ENCODE results near the gene DUSP6. TPM values are rescaled to one million over a fixed set of nuclear protein-coding genes. Genes with fewer than 3 reads are reported as not detected.

Gene DUSP6
- total and polyA plus RNA-seq, 8 donors, result 5.3 to 26.1 (median 12.8) TPM

DNA sequence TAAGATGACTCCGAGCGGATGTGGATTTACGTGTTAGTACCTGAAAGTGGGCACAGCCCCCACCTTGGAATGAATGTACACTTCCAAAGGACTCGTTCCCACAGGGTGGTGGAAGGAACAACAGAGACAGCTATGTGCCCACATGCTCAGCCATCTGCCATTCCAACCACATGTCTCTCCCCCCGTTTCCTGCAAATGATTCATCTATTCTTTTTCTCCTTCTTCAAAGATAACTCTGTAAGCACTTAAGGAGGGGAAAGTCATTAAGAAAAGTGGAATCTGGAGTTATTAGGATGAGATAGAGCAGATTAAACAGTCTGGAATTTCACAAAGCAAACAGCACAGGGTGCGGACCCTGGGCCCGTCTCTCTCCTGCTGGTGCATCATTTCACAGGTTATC lies 18.5 kb upstream of the DUSP6 start:
- no peak overlapping the region for H3K4me3 ChIP-seq
- FAIRE-seq, result no peak
- DNase-seq, result no peak
- TF ChIP-seq, protein P1, sequence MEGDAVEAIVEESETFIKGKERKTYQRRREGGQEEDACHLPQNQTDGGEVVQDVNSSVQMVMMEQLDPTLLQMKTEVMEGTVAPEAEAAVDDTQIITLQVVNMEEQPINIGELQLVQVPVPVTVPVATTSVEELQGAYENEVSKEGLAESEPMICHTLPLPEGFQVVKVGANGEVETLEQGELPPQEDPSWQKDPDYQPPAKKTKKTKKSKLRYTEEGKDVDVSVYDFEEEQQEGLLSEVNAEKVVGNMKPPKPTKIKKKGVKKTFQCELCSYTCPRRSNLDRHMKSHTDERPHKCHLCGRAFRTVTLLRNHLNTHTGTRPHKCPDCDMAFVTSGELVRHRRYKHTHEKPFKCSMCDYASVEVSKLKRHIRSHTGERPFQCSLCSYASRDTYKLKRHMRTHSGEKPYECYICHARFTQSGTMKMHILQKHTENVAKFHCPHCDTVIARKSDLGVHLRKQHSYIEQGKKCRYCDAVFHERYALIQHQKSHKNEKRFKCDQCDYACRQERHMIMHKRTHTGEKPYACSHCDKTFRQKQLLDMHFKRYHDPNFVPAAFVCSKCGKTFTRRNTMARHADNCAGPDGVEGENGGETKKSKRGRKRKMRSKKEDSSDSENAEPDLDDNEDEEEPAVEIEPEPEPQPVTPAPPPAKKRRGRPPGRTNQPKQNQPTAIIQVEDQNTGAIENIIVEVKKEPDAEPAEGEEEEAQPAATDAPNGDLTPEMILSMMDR (IDR thresholded peaks at IDR 0.05), result no peak
- H3K4me1 ChIP-seq, result peaks cover 0 to 5% (median 0%) of the 10 kb centered on the region in 3 donors
- ATAC-seq, result no peak
- no peak overlapping the region for H3K27ac ChIP-seq
- no peaks in the 10 kb centered on the region for H3K9me3 ChIP-seq
- intact Hi-C loops (cut with DNase I), result no loop called here
- H3K27me3 ChIP-seq, result no peaks in the 10 kb centered on the region
- WGBS, 2 donors, result 85% methylated on average over 7 of the region's 7 CpGs
- no peaks in the 10 kb centered on the region for H3K36me3 ChIP-seq

DNA sequence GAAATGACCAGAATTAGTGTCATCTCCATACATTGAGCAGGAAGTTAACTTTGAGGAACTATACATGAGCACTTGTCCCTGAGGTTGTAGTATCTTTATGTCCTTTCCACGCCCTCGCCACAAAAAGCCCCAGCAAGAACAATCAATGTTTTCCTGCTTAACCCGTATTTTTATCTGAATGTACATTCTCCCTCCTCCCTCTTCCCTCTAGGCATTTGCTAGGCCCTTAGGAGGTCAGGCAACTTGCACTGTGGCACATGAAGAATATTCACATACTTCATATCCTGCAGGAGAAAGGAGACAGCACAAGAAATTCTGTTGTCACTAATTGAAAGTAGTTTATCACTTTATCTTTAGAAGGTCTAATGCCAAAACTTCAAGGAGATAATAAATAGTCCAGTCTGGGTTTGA lies 18.1 kb upstream of the DUSP6 start:
- H3K27me3 ChIP-seq, result no peaks in the 10 kb centered on the region
- no peaks in the 10 kb centered on the region for H3K36me3 ChIP-seq
- H3K9me3 ChIP-seq, result no peaks in the 10 kb centered on the region
- DNase-seq, result no peak
- 56% methylated on average over 3 of the region's 3 CpGs for WGBS, 2 donors
- peaks cover 0 to 5% (median 0%) of the 10 kb centered on the region in 3 donors for H3K4me1 ChIP-seq
- H3K27ac ChIP-seq, result no peak overlapping the region
- intact Hi-C loops (cut with DNase I), result no loop called here
- H3K4me3 ChIP-seq, result no peak overlapping the region
- no peak for ATAC-seq
- FAIRE-seq, result no peak
- TF ChIP-seq, protein P1 (IDR thresholded peaks at IDR 0.05), result no peak

GRCh38 chr12:89369166-89369565 lies 16.9 kb upstream of the DUSP6 start:
- Histone ChIP-seq H3K27me3 (no peaks in the 10 kb centered on the region), H3K4me3 (no peak overlapping the region), H3K4me1 (peaks cover 0 to 5% (median 0%) of the 10 kb centered on the region in 3 donors), H3K27ac (no peak overlapping the region), H3K36me3 (no peaks in the 10 kb centered on the region), H3K9me3 (no peaks in the 10 kb centered on the region)
- FAIRE-seq, result no peak
- TF ChIP-seq, protein P1 (IDR thresholded peaks at IDR 0.05), result no peak
- WGBS, 2 donors, result 67 to 76% methylated on average over 3 of the region's 3 CpGs
- DNase-seq, result no peak
- no peak for ATAC-seq
- intact Hi-C loops (cut with DNase I), result no loop called here

DNA sequence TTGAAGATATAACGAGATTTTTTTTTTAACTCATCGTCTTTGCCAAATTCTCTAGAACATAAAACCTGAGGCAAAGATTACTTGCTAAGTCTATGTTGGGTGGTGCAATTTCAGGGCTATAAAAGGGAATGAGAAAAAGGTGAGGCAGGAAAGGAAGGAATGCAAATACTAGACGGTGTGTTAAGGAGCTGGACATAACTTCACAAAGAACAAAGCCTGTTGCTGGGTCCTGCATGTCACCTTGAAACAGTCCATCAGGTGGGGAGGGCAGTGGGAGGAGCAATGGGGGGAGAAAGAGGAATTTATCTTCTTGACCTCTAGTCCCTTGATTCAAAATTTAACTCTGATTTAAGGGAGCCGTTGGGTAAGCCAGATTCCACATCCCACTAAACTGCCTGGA lies 16.1 kb upstream of the DUSP6 start:
- H3K4me3 ChIP-seq, result no peak overlapping the region
- peaks cover 0 to 5% (median 0%) of the 10 kb centered on the region in 3 donors for H3K4me1 ChIP-seq
- H3K36me3 ChIP-seq, result no peaks in the 10 kb centered on the region
- H3K27ac ChIP-seq, result no peak overlapping the region
- WGBS, 2 donors, result 47 to 51% methylated on average over 4 of the region's 4 CpGs
- no peaks in the 10 kb centered on the region for H3K9me3 ChIP-seq
- ATAC-seq, result no peak
- no peak for DNase-seq
- TF ChIP-seq, protein P1 (IDR thresholded peaks at IDR 0.05), result no peak
- no peak for FAIRE-seq
- no peaks in the 10 kb centered on the region for H3K27me3 ChIP-seq
- intact Hi-C loops (cut with DNase I), result no loop called here

DNA sequence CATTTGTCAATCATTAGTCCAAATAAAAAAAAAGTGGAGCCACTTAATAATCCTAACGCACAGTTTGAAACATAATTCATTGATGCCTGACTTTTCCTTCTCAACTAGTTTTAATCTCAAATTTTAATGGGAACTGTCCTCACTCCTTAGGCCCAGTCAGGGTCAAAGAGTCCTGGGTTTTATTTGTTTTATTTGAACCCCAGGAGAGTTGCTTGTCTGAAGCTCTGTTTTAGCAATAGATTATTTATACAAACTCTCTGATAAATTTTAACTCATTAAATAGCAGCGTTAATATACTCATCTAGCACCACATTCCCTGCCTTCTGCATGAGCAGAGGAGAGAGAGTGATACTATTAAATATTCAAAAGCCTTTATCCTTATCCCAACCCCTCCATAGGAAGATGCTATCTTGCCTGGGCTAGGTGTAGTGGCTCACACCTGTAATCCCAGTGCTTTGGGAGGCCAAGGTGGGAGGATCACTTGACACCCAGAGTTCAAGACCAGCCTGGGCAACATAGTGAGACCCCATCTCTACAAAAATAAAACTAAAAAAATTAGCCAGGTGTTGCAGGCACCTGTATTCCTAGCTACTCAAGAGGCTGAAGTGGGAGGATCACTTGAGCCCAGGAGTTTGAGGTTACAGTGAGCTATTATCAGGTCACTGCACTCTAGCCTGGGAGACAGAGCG lies 14.5 kb upstream of the DUSP6 start:
- no peak for DNase-seq
- ATAC-seq, result no peak
- Histone ChIP-seq H3K4me3 (no peak overlapping the region), H3K27me3 (no peaks in the 10 kb centered on the region), H3K4me1 (no peaks in the 10 kb centered on the region), H3K27ac (no peak overlapping the region), H3K9me3 (no peaks in the 10 kb centered on the region), H3K36me3 (no peaks in the 10 kb centered on the region)
- TF ChIP-seq, protein P1 (IDR thresholded peaks at IDR 0.05), result no peak
- 60 to 63% methylated on average over 3 of the region's 3 CpGs for WGBS, 2 donors
- no peak for FAIRE-seq
- intact Hi-C loops (cut with DNase I), result no loop called here
